Fibroblast of villous mesenchyme (primary cell): ENCODE data around the gene ZNF561. TPM values are rescaled to one million over a fixed set of nuclear protein-coding genes. Genes with fewer than 3 reads are reported as not detected.
A peak's percentile ranks its signal among the peaks of the same experiment; 100 is the strongest.
"Not testable (repeated sequence)": the region's sequence is repeated elsewhere in the genome, so short reads cannot be mapped to it uniquely, and the experiment has no call there.

ENCODE experiments used
- DNase-seq: peaks from one replicate; pipeline ENCODE4 v3.0.0-alpha.2; 2010; ENCODE audit warnings: low read depth
- H3K4me3 ChIP-seq: 2 replicates; pipeline ENCODE4 v1.5.1; 2011; ENCODE audit warnings: low read depth, mild to moderate bottlenecking, low read length
- CTCF ChIP-seq: IDR thresholded peaks from 2 replicates; pipeline ENCODE4 v1.5.1; 2012; ENCODE audit warnings: low read depth, mild to moderate bottlenecking, low read length; ENCODE audit not compliant: insufficient read depth
- total RNA-seq: library from RNA; depleted of rRNA; stranded (reverse); fragments of >200 nt; gene quantifications from 2 replicates; pipeline ENCODE4 v1.2.3, GENCODE V29; 2012

ZNF561 gene
- total RNA-seq = 33.5 and 57.9 TPM in 2 replicates

- DNase-seq = peak; percentile 92
- TF ChIP-seq CTCF = no peak
- H3K4me3 ChIP-seq = peak within 1 kb of the TSS; percentile 91
These were observed at the start of gene ZNF561 for GRCh38 chr19:9621156-9622037. Gene ZNF561, minus strand, starts transcription at chr19:9621232. Its CDS starts 1,776 bp downstream, at chr19:9619456.

- no peak for TF ChIP-seq CTCF
- no peak overlapping the region for H3K4me3 ChIP-seq
- DNase-seq = no peak
These were observed 47.5 kb upstream of the ZNF561 start for GRCh38 chr19:9668544-9668943.

GRCh38 chr19:9667898-9668297 lies 46.9 kb upstream of the ZNF561 start:
- TF ChIP-seq CTCF = no peak
- DNase-seq = no peak
- H3K4me3 ChIP-seq = no peak overlapping the region

GRCh38 chr19:9658769-9659168 lies 37.7 kb upstream of the ZNF561 start:
- no peak for TF ChIP-seq CTCF
- H3K4me3 ChIP-seq = no peak overlapping the region
- peak; percentile 18 for DNase-seq

- DNase-seq, H3K4me3 ChIP-seq: not testable (repeated sequence)
These were observed 32.1 kb upstream of the ZNF561 start for GRCh38 chr19:9653066-9653555.

- H3K4me3 ChIP-seq, DNase-seq: not testable (repeated sequence)
These were observed 30.4 kb upstream of the ZNF561 start for GRCh38 chr19:9651464-9651863.

GRCh38 chr19:9650345-9650744 lies 29.3 kb upstream of the ZNF561 start:
- no peak for TF ChIP-seq CTCF
- H3K4me3 ChIP-seq = no peak overlapping the region
- no peak for DNase-seq

- DNase-seq = no peak
- TF ChIP-seq CTCF = no peak
- no peak overlapping the region for H3K4me3 ChIP-seq
These were observed 24.4 kb upstream of the ZNF561 start for GRCh38 chr19:9645472-9645871.
